Spleen (tissue), 11 donors: ENCODE results near the gene INTS1. TPM values are rescaled to one million over a fixed set of nuclear protein-coding genes. Genes with fewer than 3 reads are reported as not detected.

ENCODE experiments used
- DNase-seq: peaks from one replicate; pipeline ENCODE4 v3.0.0-alpha.2; 2020
- H3K27ac ChIP-seq, 8 donors: fragments of 200-600 bp; sonication (generic) in 7 of 8; 1 replicate in 4 of 8; 2 replicates in 4 of 8; pipeline versions ENCODE4 v1.5.0 to v1.8.0; 2016 to 2021; ENCODE audit warnings: inconsistent platforms in 4 of 8, mild to moderate bottlenecking in 4 of 8, moderate library complexity in 1 of 8
- H3K27me3 ChIP-seq, 7 donors: fragments of 200-600 bp; sonication (generic) in 6 of 7; replicated peaks in 1 of 7; 1 replicate in 4 of 7; 2 replicates in 3 of 7; pipeline versions ENCODE4 v1.5.0 to v1.8.0; 2016 to 2021; ENCODE audit warnings: inconsistent platforms in 3 of 7, mild to moderate bottlenecking in 1 of 7
- H3K36me3 ChIP-seq, 6 donors: fragments of 200-600 bp; sonication (generic) in 5 of 6; 1 replicate in 4 of 6; 2 replicates in 2 of 6; pipeline versions ENCODE4 v1.5.0 to v1.8.0; 2016 to 2021; ENCODE audit warnings: inconsistent platforms in 2 of 6
- H3K4me1 ChIP-seq, 6 donors: fragments of 200-600 bp; sonication (generic) in 5 of 6; 1 replicate in 3 of 6; 2 replicates in 3 of 6; pipeline versions ENCODE4 v1.5.0 to v1.8.0; 2016 to 2021; ENCODE audit warnings: inconsistent platforms in 3 of 6
- H3K4me3 ChIP-seq, 8 donors: fragments of 200-600 bp; sonication (generic) in 7 of 8; 1 replicate in 4 of 8; 2 replicates in 4 of 8; pipeline versions ENCODE4 v1.5.0 to v1.8.0; 2016 to 2021; ENCODE audit warnings: inconsistent platforms in 4 of 8, mild to moderate bottlenecking in 4 of 8, moderate library complexity in 2 of 8
- H3K9me3 ChIP-seq, 8 donors: fragments of 200-600 bp; sonication (generic) in 7 of 8; 1 replicate in 4 of 8; 2 replicates in 4 of 8; pipeline versions ENCODE4 v1.5.0 to v1.8.0; 2016 to 2021; ENCODE audit warnings: inconsistent platforms in 4 of 8
- CTCF ChIP-seq, 11 experiments: fragments of 200-600 bp in 7 of 11; fragments of 450-650 bp in 4 of 11; sonication (generic) in 4 of 11; IDR thresholded peaks in 8 of 11; conservative IDR thresholded peaks in 3 of 11; 1 replicate in 7 of 11; 2 replicates in 4 of 11; pipeline versions ENCODE4 v1.4.0 to v1.8.0; 2016 to 2021; ENCODE audit warnings: antibody characterized with exemption in 11 of 11, inconsistent platforms in 4 of 11, mild to moderate bottlenecking in 1 of 11
- POLR2A ChIP-seq, 3 donors: fragments of 450-650 bp; IDR thresholded peaks; one replicate each; pipeline ENCODE4 v1.5.1; 2017; ENCODE audit warnings: antibody characterized with exemption in 3 of 3, mild to moderate bottlenecking in 1 of 3
- POLR2AphosphoS5 ChIP-seq, 3 donors: sonication (generic); formaldehyde crosslinking; IDR thresholded peaks; one replicate each; pipeline ENCODE4 v1.5.1; 2017; ENCODE audit warnings: antibody characterized with exemption in 3 of 3
- WGBS, 5 donors: extraction: QIAGEN DNeasy Blood & Tissue Kit in 3 of 5; methylation state at CpG; one replicate each; pipeline versions ENCODE4 v1.1.5 to v1.1.7; 2013 to 2018; 5-methylcytosine and 5-hydroxymethylcytosine counted together
- intact Hi-C: fragments of 100-400 bp; cut with DNase I; formaldehyde crosslinking; loops from one replicate; pipeline ENCODE4 v1.15.0; 2023; ENCODE audit warnings: low total_unique reads
- polyA plus RNA-seq, 3 donors: library from polyadenylated mRNA; stranded (reverse); fragments of 200-250 nt; gene quantifications; one replicate each; pipeline ENCODE4 v1.2.1, GENCODE V29; 2013
- total RNA-seq, 7 donors: library from RNA; depleted of rRNA in 3 of 7; stranded (reverse); fragments of >200 nt in 3 of 7; fragmentation: NEBNext Ultra II Directional in 4 of 7; extraction: Animal tissue kit (Norgen Biotek cat#: 25700) in 4 of 7; gene quantifications; one replicate each; pipeline versions ENCODE4 v1.1.0 to v1.2.1, GENCODE V29; 2016 to 2021
- donor health status: healthy with polysubstance abuse.
- donor health status: DM: no; HTN: no; CAD: no; lungs with moderate emphysema.
- donor health status: DM: no; HTN: no; CAD: no.
- donor health status: Bipolar disorder and iron deficiency.
- donor health status: healthy.
- donor health status: DM: no; HTN: no; CAD: no.
- donor health status: DM: yes; HTN: yes; CAD: no.

Gene INTS1
- total and polyA plus RNA-seq, 10 donors: 47.3 to 126 (median 79.7) TPM

GRCh38 chr7:1438821-1439220 is 65.4 kb downstream of the INTS1 start:
- 85 to 92% (median 89%) methylated on average over 4 to 15 of the region's 15 CpGs for WGBS, 5 donors
- no peak for TF ChIP-seq POLR2A (IDR thresholded peaks at IDR 0.05)
- no peak for TF ChIP-seq POLR2AphosphoS5 (IDR thresholded peaks at IDR 0.05)
- TF ChIP-seq CTCF (IDR thresholded peaks at IDR 0.05 in 8 of 11, conservative IDR thresholded peaks at IDR 0.05 in 3 of 11): no peak
- intact Hi-C loops: no loop called here
- no peak overlapping the region for H3K4me3 ChIP-seq
- no peak overlapping the region for H3K27ac ChIP-seq
- peaks cover 0 to 100% (median 48%) of the 10 kb centered on the region in 6 donors for H3K36me3 ChIP-seq
- no peaks in the 10 kb centered on the region for H3K27me3 ChIP-seq
- DNase-seq: no peak
- H3K4me1 ChIP-seq: peaks cover 0 to 3% (median 0%) of the 10 kb centered on the region in 6 donors
- H3K9me3 ChIP-seq: no peaks in the 10 kb centered on the region

GRCh38 chr7:1438208-1438607 is 66.0 kb downstream of the INTS1 start:
- H3K36me3 ChIP-seq: peaks cover 0 to 98% (median 48%) of the 10 kb centered on the region in 6 donors
- peaks cover 0 to 2% (median 0%) of the 10 kb centered on the region in 7 donors for H3K27me3 ChIP-seq
- WGBS, 5 donors: 90 to 99% (median 92%) methylated on average over 5 to 10 of the region's 10 CpGs
- H3K27ac ChIP-seq: no peak overlapping the region
- H3K4me1 ChIP-seq: peaks cover 0 to 6% (median under 1%) of the 10 kb centered on the region in 6 donors
- DNase-seq: no peak
- H3K9me3 ChIP-seq: no peaks in the 10 kb centered on the region
- intact Hi-C loops: no loop called here
- no peak overlapping the region for H3K4me3 ChIP-seq
- TF ChIP-seq POLR2A (IDR thresholded peaks at IDR 0.05): no peak
- no peak for TF ChIP-seq CTCF (IDR thresholded peaks at IDR 0.05 in 8 of 11, conservative IDR thresholded peaks at IDR 0.05 in 3 of 11)
- no peak for TF ChIP-seq POLR2AphosphoS5 (IDR thresholded peaks at IDR 0.05)

DNA sequence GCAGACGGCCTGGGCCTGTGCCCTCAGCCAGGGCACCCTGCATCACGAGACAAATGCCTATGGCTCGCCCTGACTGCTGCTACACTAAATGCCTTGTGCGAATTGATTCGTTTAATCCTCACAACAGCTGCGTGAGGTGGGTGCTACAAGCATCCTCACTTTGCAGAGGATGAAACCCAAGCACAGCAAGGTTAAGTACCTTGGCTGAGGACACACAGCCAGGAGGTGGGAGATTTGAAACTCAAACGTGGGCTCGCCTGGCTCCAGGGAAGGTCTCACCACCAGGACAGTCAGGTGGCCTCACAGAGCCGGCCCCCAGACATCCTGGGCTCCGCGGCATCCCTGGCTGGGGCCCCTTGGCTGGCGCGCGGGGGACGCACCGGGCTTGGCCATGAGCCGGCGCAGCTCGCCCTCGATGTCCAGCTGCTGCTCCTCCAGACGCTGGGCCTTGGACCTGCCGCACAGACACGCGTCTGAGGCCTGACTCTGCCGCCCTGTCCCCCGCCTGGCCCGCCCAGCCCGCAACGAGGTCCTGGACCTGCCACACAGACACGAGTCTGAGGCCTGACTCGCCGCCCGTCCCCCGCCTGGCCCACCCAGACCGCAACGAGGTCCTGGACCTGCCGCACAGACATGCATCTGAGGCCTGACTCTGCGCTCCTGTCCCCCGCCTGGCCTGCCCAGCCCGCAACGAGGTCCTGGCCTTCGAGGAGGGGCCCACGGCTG is 66.9 kb downstream of the INTS1 start:
- Histone ChIP-seq H3K4me3 (no peak overlapping the region), H3K27ac (no peak overlapping the region), H3K36me3 (peaks cover 0 to 89% (median 47%) of the 10 kb centered on the region in 6 donors), H3K27me3 (peaks cover 0 to 10% (median 4%) of the 10 kb centered on the region in 7 donors), H3K4me1 (peaks cover 0 to 15% (median 7%) of the 10 kb centered on the region in 6 donors), H3K9me3 (no peaks in the 10 kb centered on the region)
- WGBS, 5 donors: 89 to 93% (median 92%) methylated on average over 27 to 43 of the region's 43 CpGs
- intact Hi-C loops: no loop called here
- TF ChIP-seq POLR2AphosphoS5 (IDR thresholded peaks at IDR 0.05): no peak
- TF ChIP-seq CTCF (IDR thresholded peaks at IDR 0.05 in 8 of 11, conservative IDR thresholded peaks at IDR 0.05 in 3 of 11): no peak
- no peak for TF ChIP-seq POLR2A (IDR thresholded peaks at IDR 0.05)
- DNase-seq: no peak

DNA sequence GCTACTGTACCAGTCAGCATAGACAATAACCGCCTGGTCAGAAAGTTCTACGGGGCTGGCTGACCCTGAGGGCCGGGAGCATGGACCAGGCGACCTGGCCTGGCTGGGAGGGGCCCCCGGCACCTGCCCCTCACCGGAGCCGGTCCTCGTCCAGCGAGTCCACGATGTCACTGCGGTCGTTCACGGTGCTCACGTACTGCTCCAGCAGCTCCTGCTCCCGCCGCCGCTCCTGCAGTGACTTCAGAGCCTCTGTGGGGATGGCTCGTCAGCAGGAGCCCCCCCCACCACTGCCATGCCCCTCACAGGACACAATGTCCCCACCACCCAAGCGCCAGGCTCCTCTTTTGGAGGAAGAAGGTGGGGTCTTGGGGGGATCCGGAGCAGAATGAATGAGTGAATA is 67.6 kb downstream of the INTS1 start:
- peaks cover 0 to 82% (median 44%) of the 10 kb centered on the region in 6 donors for H3K36me3 ChIP-seq
- no peak overlapping the region for H3K4me3 ChIP-seq
- no peak overlapping the region for H3K27ac ChIP-seq
- peaks cover 0 to 18% (median 9%) of the 10 kb centered on the region in 7 donors for H3K27me3 ChIP-seq
- intact Hi-C loops: no loop called here
- H3K4me1 ChIP-seq: peaks cover 0 to 20% (median 13%) of the 10 kb centered on the region in 6 donors
- 88 to 95% (median 90%) methylated on average over 20 of the region's 20 CpGs for WGBS, 5 donors
- H3K9me3 ChIP-seq: no peaks in the 10 kb centered on the region
- no peak for DNase-seq
- TF ChIP-seq CTCF (IDR thresholded peaks at IDR 0.05 in 8 of 11, conservative IDR thresholded peaks at IDR 0.05 in 3 of 11) (no peak), POLR2AphosphoS5 (IDR thresholded peaks at IDR 0.05) (no peak), POLR2A (IDR thresholded peaks at IDR 0.05) (no peak)
